Endothelial cell (in vitro differentiated cells): ENCODE results near the gene HCRTR2. TPM values are rescaled to one million over a fixed set of nuclear protein-coding genes. Genes with fewer than 3 reads are reported as not detected.
"Not testable (repeated sequence)": the region's sequence is repeated elsewhere in the genome, so short reads cannot be mapped to it uniquely, and the experiment has no call there.

ENCODE experiments used
- DNase-seq: peaks from one replicate; pipeline ENCODE4 v3.0.0; 2021; ENCODE audit warnings: low spot score
- H3K27ac Mint-ChIP-seq: one replicate; pipeline ENCODE4 v1.8.0; 2021; ENCODE audit warnings: mixed read lengths, inconsistent platforms; ENCODE audit not compliant: unreplicated experiment
- H3K27me3 Mint-ChIP-seq: one replicate; pipeline ENCODE4 v1.8.0; 2021; ENCODE audit warnings: mild to moderate bottlenecking, moderate library complexity, mixed read lengths, inconsistent platforms; ENCODE audit not compliant: unreplicated experiment
- H3K36me3 Mint-ChIP-seq: one replicate; pipeline ENCODE4 v1.8.0; 2021; ENCODE audit warnings: mild to moderate bottlenecking, low read depth, mixed read lengths, inconsistent platforms; ENCODE audit not compliant: unreplicated experiment
- H3K4me1 Mint-ChIP-seq: one replicate; pipeline ENCODE4 v1.8.0; 2021; ENCODE audit warnings: mild to moderate bottlenecking, mixed read lengths, inconsistent platforms; ENCODE audit not compliant: unreplicated experiment
- H3K4me3 Mint-ChIP-seq: one replicate; pipeline ENCODE4 v1.8.0; 2021; ENCODE audit warnings: mild to moderate bottlenecking, mixed read lengths, inconsistent platforms; ENCODE audit not compliant: unreplicated experiment
- H3K9me3 Mint-ChIP-seq: one replicate; pipeline ENCODE4 v1.8.0; 2021; ENCODE audit warnings: mixed read lengths, inconsistent platforms; ENCODE audit not compliant: unreplicated experiment
- total RNA-seq: library from RNA; stranded (reverse); fragmentation: NEBNext Ultra II Directional; extraction: Animal tissue kit (Norgen Biotek cat#: 25700); gene quantifications from one replicate; pipeline ENCODE4 v1.2.1, GENCODE V29; 2021; ENCODE audit not compliant: unreplicated experiment
- TF ChIP-seq, protein P1 (sequence below): fragments of 200-600 bp; sonication (generic); IDR thresholded peaks from one replicate; pipeline ENCODE4 v1.5.0; 2021; ENCODE audit warnings: antibody characterized with exemption; ENCODE audit not compliant: unreplicated experiment

HCRTR2 gene
- total RNA-seq, 1 donor from 2014 or later: not detected

DNA sequence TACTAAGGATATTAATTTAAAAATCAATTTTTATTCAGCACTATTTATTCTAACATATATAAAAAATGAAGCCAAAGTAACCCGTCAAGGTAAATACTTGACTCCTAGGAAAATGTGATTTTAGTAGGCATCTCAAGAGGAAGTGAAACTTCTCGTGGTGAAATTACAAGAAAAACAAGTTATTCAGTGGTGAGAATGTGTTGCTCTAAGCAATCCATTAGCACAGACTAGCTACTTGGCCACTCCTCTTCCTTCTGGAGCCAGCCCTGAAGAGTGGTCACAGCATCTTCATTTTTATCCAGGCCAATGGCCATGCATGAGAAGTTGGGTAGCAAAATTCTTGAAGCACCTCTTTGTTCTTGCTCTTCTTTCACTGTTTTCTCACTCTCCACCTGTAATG is 112.5 kb downstream of the HCRTR2 start:
- TF ChIP-seq, protein P1, sequence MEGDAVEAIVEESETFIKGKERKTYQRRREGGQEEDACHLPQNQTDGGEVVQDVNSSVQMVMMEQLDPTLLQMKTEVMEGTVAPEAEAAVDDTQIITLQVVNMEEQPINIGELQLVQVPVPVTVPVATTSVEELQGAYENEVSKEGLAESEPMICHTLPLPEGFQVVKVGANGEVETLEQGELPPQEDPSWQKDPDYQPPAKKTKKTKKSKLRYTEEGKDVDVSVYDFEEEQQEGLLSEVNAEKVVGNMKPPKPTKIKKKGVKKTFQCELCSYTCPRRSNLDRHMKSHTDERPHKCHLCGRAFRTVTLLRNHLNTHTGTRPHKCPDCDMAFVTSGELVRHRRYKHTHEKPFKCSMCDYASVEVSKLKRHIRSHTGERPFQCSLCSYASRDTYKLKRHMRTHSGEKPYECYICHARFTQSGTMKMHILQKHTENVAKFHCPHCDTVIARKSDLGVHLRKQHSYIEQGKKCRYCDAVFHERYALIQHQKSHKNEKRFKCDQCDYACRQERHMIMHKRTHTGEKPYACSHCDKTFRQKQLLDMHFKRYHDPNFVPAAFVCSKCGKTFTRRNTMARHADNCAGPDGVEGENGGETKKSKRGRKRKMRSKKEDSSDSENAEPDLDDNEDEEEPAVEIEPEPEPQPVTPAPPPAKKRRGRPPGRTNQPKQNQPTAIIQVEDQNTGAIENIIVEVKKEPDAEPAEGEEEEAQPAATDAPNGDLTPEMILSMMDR: no peak
- no peak for DNase-seq
- H3K9me3 Mint-ChIP-seq: no peaks in the 10 kb centered on the region
- H3K4me3 Mint-ChIP-seq: no peak overlapping the region
- H3K27ac Mint-ChIP-seq: no peak overlapping the region
- peaks cover 1% of the 10 kb centered on the region for H3K27me3 Mint-ChIP-seq
- no peaks in the 10 kb centered on the region for H3K4me1 Mint-ChIP-seq
- no peaks in the 10 kb centered on the region for H3K36me3 Mint-ChIP-seq

DNA sequence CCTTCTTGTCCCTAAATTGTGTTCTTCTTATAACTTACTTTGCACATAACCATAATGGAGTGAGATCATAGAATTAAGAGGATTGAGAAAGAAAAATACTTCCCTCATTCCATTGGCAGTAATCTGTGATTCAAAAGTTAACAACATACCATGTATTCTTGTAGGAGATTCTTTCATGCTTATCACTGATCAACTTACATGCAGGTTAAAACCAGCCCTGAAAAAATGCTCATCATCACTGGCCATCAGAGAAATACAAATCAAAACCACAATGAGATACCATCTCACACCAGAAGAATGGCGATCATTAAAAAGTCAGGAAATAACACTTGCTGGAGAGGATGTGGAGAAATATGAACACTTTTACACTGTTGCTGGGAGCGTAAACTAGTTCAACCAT is 116.4 kb downstream of the HCRTR2 start:
- Mint-ChIP-seq H3K27me3 (peaks cover 3% of the 10 kb centered on the region), H3K4me1 (no peaks in the 10 kb centered on the region), H3K27ac (no peak overlapping the region), H3K9me3 (no peaks in the 10 kb centered on the region), H3K4me3 (no peak overlapping the region), H3K36me3 (no peaks in the 10 kb centered on the region)
- no peak for DNase-seq
- TF ChIP-seq, protein P1: no peak

DNA sequence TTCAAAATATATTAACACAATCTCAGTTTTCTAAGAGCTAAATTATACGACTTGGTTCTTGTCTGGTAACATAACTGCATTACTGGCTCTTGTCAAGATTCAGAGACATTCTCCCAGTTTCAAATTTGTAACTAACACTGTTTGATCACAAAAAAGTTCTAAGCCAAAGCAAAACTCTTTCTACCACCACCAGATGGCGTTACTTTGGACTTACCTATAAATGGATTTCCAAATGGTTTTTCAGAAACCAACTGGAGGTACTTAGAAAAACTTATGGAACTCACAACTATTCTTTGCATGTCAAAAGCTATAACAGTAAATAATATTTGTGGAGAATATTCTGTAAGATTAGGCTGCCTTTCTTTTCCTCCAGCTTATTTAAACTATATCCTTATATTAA is 118.8 kb downstream of the HCRTR2 start:
- H3K9me3 Mint-ChIP-seq: no peaks in the 10 kb centered on the region
- H3K4me3 Mint-ChIP-seq: no peak overlapping the region
- H3K27ac Mint-ChIP-seq: no peak overlapping the region
- H3K36me3 Mint-ChIP-seq: no peaks in the 10 kb centered on the region
- TF ChIP-seq, protein P1: no peak
- peaks cover 3% of the 10 kb centered on the region for H3K27me3 Mint-ChIP-seq
- H3K4me1 Mint-ChIP-seq: no peaks in the 10 kb centered on the region
- no peak for DNase-seq

DNA sequence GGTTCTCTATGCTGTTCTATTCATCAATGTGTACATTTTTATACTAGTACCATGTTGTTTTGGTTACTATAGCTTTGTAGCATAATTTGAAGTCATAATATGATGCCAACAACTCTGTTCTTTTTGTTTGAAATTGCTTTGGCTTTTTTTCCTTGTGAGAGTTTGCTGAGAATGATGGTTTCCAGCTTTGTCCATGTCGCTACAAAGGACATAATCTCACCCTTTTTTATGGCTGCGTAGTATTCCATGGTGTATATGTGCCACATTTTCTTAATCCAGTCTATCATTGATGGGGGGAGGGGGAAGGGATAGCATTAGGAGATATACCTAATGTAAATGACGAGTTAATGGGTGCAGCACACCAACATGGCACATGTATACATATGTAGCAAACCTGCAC is 122.9 kb downstream of the HCRTR2 start:
- not testable (repeated sequence) for H3K36me3 Mint-ChIP-seq, H3K27me3 Mint-ChIP-seq, H3K4me1 Mint-ChIP-seq

DNA sequence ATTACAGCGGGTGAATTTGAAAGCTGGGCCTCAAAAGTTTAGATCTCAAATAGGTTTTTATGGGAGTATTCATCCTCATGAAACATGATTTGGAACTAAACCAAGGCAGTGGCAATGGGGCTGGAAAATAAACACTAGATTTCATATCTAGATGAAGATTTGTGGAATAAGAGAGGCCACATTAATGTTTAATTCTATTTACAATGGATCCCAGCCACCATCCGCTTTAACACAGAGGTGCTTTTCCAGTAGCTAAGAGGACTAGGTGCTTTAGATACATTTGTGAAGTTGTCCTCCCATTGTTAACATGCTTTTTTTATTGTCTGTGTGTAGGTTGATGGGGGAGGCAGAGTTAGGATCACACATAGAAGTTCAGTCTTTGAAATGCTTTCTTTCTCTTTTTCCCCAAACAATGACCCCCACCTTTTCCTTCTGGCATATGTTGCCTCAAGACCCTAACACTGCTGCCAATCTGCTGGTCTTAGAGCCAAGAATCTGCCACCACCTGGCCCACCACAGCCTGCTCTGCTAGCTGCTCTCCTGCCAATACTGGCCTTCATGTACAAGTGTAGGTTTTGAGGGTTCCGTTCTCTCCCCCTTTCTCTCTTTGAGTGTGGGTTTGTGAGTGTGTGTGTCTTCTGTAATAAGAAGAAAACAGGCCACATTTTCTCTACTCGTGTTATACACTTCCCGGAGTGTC is 125.1 kb downstream of the HCRTR2 start:
- Mint-ChIP-seq H3K27ac (no peak overlapping the region), H3K36me3 (no peaks in the 10 kb centered on the region), H3K9me3 (no peaks in the 10 kb centered on the region), H3K27me3 (peaks cover 2% of the 10 kb centered on the region), H3K4me3 (no peak overlapping the region), H3K4me1 (no peaks in the 10 kb centered on the region)
- DNase-seq: no peak
- TF ChIP-seq, protein P1: no peak

More for the DNA sequence above, 122.9 kb downstream of the HCRTR2 start:
- H3K4me3 Mint-ChIP-seq, H3K27ac Mint-ChIP-seq, H3K9me3 Mint-ChIP-seq, DNase-seq: not testable (repeated sequence)
